NCI-H2227 treated with DMSO at 0.1 percent for 48 hours (cell line): ENCODE measurements around the gene PANK1.

Source experiments
- DNase-seq: peaks from one replicate; lab custom pipeline; 2025; lab: John Stamatoyannopoulos, UW

The PANK1 gene

GRCh38 chr10:89615824-89616223, 29.2 kb downstream of the PANK1 start:
- DNase-seq = no peak

GRCh38 chr10:89615112-89615511, 29.9 kb downstream of the PANK1 start:
- no peak for DNase-seq

- DNase-seq = no peak
These were observed 31.5 kb downstream of the PANK1 start for GRCh38 chr10:89613582-89613981.

GRCh38 chr10:89611282-89611681, 33.8 kb downstream of the PANK1 start:
- no peak for DNase-seq

- DNase-seq = no peak
These were observed 35.2 kb downstream of the PANK1 start for GRCh38 chr10:89609833-89610346.

- DNase-seq = no peak
These were observed 40.8 kb downstream of the PANK1 start for GRCh38 chr10:89604200-89604599.

- no peak for DNase-seq
These were observed 42.1 kb downstream of the PANK1 start for GRCh38 chr10:89602919-89603318.

- no peak for DNase-seq
These were observed 43.2 kb downstream of the PANK1 start for GRCh38 chr10:89601728-89602361.

GRCh38 chr10:89600041-89600440, 45.0 kb downstream of the PANK1 start:
- no peak for DNase-seq

- DNase-seq = no peak
These were observed 52.0 kb downstream of the PANK1 start for GRCh38 chr10:89593043-89593442.

- no peak for DNase-seq
These were observed 52.5 kb downstream of the PANK1 start for GRCh38 chr10:89592539-89592938.

GRCh38 chr10:89591796-89592271, 53.2 kb downstream of the PANK1 start:
- no peak for DNase-seq

GRCh38 chr10:89591111-89591795, 53.8 kb downstream of the PANK1 start:
- no peak for DNase-seq

- DNase-seq = no peak
These were observed 54.7 kb downstream of the PANK1 start for GRCh38 chr10:89590326-89590725.

GRCh38 chr10:89589101-89589720, 55.8 kb downstream of the PANK1 start:
- no peak for DNase-seq

- DNase-seq = no peak
These were observed 56.4 kb downstream of the PANK1 start for GRCh38 chr10:89588671-89589070.

- no peak for DNase-seq
These were observed 63.0 kb downstream of the PANK1 start for GRCh38 chr10:89582022-89582421.

- DNase-seq = no peak
These were observed 64.8 kb downstream of the PANK1 start for GRCh38 chr10:89580243-89580642.

GRCh38 chr10:89576696-89577095, 68.3 kb downstream of the PANK1 start:
- no peak for DNase-seq

GRCh38 chr10:89576022-89576421, 69.0 kb downstream of the PANK1 start:
- no peak for DNase-seq

- DNase-seq = no peak
These were observed 70.0 kb downstream of the PANK1 start for GRCh38 chr10:89575031-89575430.

- DNase-seq = no peak
These were observed 70.7 kb downstream of the PANK1 start for GRCh38 chr10:89574368-89574767.
